Measurements from ENCODE around the gene TACC2.

The TACC2 gene

GRCh38 chr10:122258136-122259074 is 269.4 kb downstream of the TACC2 start:
- DNase-seq (ENCODE audit: low read depth in 2 of 2), result peak; percentile 8 to 24
- no peak overlapping the region for H3K4me3 ChIP-seq (replicated peaks in 1 of 2; ENCODE audit: low read depth in 2 of 2, low read length in 2 of 2)
- TF ChIP-seq CTCF (IDR thresholded peaks at IDR 0.05; ENCODE audit: low read depth, low read length), result no peak

GRCh38 chr10:122259075-122259466 is 270.1 kb downstream of the TACC2 start:
- no peak overlapping the region for H3K4me3 ChIP-seq (replicated peaks in 1 of 2; ENCODE audit: low read depth in 2 of 2, low read length in 2 of 2)
- DNase-seq (ENCODE audit: low read depth in 2 of 2), result no peak
- TF ChIP-seq CTCF (IDR thresholded peaks at IDR 0.05; ENCODE audit: low read depth, low read length), result no peak

GRCh38 chr10:122261584-122261983 is 272.6 kb downstream of the TACC2 start:
- DNase-seq (ENCODE audit: low read depth in 2 of 2), result no peak
- TF ChIP-seq CTCF (IDR thresholded peaks at IDR 0.05; ENCODE audit: low read depth, low read length), result no peak
- no peak overlapping the region for H3K4me3 ChIP-seq (replicated peaks in 1 of 2; ENCODE audit: low read depth in 2 of 2, low read length in 2 of 2)

GRCh38 chr10:122263971-122264370 is 275.0 kb downstream of the TACC2 start:
- H3K4me3 ChIP-seq (replicated peaks in 1 of 2; ENCODE audit: low read depth in 2 of 2, low read length in 2 of 2), result no peak overlapping the region
- TF ChIP-seq CTCF (IDR thresholded peaks at IDR 0.05; ENCODE audit: low read depth, low read length), result no peak
- peak; percentile 88 to 91 for DNase-seq (ENCODE audit: low read depth in 2 of 2)

- H3K4me3 ChIP-seq (replicated peaks in 1 of 2; ENCODE audit: low read depth in 2 of 2, low read length in 2 of 2), result no peak overlapping the region
- TF ChIP-seq CTCF (IDR thresholded peaks at IDR 0.05; ENCODE audit: low read depth, low read length), result no peak
- peak in 1 of 2 donors; percentile 20 for DNase-seq (ENCODE audit: low read depth in 2 of 2)
These were observed 275.5 kb downstream of the TACC2 start for GRCh38 chr10:122264436-122264835.

- DNase-seq (ENCODE audit: low read depth in 2 of 2), result no peak
- TF ChIP-seq CTCF (IDR thresholded peaks at IDR 0.05; ENCODE audit: low read depth, low read length), result no peak
- H3K4me3 ChIP-seq (replicated peaks in 1 of 2; ENCODE audit: low read depth in 2 of 2, low read length in 2 of 2), result no peak overlapping the region
These were observed 276.0 kb downstream of the TACC2 start for GRCh38 chr10:122264931-122265330.

Data from cardiac fibroblast (primary cell).